Fibroblast of pulmonary artery (primary cell): ENCODE results near the gene AMOT.

Experiments
- DNase-seq: peaks from one replicate; pipeline ENCODE4 v3.0.0-alpha.2; 2010; ENCODE audit warnings: low read depth
- H3K4me3 ChIP-seq: replicated peaks from 2 replicates; pipeline ENCODE4 v1.5.1; 2011; ENCODE audit warnings: low read depth, mild to moderate bottlenecking, control low read depth, low read length, moderate library complexity
- CTCF ChIP-seq: IDR thresholded peaks from 2 replicates; pipeline ENCODE4 v1.5.1; 2011; ENCODE audit warnings: mild to moderate bottlenecking, control low read depth, low read length, inconsistent platforms; ENCODE audit errors: missing control alignments

AMOT gene

DNA sequence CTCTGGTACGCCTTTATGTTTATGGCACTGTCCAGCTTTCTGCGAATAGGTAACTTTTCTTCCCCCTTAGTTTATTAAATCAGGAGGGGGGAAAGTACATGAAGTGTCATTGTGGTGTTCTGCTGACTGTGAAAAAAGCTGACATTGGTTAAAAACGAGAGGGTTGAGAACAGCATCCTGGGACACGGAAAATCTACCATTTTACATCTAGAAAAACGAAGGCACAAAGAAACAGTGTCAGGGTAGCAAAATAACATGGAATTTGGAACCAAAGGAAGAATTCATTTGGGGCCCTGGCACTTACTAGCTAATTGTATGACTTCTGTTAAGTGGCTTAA is 1.2 kb upstream of the AMOT start:
- no peak for TF ChIP-seq CTCF
- H3K4me3 ChIP-seq: peak overlapping the region; percentile 42
- no peak for DNase-seq

DNA sequence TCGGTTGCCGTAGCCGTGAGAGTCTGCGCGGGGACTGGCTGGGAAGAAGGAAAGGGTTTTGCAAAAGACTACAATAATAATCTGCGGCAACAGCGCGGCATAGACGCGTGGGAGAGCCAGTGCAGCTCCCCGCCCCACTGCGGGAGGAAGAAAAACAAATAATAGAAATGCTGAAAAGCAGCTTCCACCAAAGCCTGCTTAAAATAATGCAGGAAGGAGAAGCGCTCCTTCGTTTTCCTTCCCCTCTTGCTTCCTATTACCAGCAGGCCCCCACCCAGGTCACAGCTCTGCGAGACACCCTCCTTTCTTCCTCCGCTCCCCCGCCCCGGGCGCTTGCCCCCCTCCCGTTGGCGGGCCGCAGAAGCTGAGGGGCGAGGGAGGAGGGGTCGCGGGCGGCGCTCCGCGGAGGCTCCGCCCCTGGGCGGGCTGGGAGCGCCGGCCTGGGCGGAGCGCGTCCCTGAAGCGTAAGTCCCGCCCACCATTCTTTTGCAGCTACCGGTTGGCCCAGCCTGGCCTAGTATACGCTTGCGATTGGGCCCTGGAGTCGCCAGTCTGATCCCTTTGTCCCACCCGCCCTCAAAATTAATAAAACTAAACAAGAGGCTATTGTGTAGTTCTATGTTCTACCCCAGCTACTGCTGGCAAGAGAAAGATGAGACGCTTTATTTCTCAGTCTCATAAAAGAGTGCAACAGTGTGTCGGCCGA is 636 bp upstream of the AMOT start:
- no peak for TF ChIP-seq CTCF
- peak overlapping the region; percentile 68 for H3K4me3 ChIP-seq
- peak; percentile 87 for DNase-seq

- H3K4me3 ChIP-seq: peak overlapping the region; percentile 68
- TF ChIP-seq CTCF: no peak
- no peak for DNase-seq
Observed at GRCh38 chrX:112839856-112840255, 775 bp downstream of the AMOT start.

GRCh38 chrX:112837531-112837930 is 3.1 kb downstream of the AMOT start:
- no peak for TF ChIP-seq CTCF
- no peak for DNase-seq
- H3K4me3 ChIP-seq: no peak overlapping the region

GRCh38 chrX:112835019-112835418 is 5.6 kb downstream of the AMOT start:
- no peak overlapping the region for H3K4me3 ChIP-seq
- TF ChIP-seq CTCF: no peak
- DNase-seq: no peak

- peak; percentile 42 for DNase-seq
- no peak overlapping the region for H3K4me3 ChIP-seq
- TF ChIP-seq CTCF: no peak
Observed at GRCh38 chrX:112834031-112834845, 6.4 kb downstream of the AMOT start.
